ENCODE results near the gene ADAM8.
"Not testable (repeated sequence)": the region's sequence is repeated elsewhere in the genome, so short reads cannot be mapped to it uniquely, and the experiment has no call there.

ADAM8 gene

DNA sequence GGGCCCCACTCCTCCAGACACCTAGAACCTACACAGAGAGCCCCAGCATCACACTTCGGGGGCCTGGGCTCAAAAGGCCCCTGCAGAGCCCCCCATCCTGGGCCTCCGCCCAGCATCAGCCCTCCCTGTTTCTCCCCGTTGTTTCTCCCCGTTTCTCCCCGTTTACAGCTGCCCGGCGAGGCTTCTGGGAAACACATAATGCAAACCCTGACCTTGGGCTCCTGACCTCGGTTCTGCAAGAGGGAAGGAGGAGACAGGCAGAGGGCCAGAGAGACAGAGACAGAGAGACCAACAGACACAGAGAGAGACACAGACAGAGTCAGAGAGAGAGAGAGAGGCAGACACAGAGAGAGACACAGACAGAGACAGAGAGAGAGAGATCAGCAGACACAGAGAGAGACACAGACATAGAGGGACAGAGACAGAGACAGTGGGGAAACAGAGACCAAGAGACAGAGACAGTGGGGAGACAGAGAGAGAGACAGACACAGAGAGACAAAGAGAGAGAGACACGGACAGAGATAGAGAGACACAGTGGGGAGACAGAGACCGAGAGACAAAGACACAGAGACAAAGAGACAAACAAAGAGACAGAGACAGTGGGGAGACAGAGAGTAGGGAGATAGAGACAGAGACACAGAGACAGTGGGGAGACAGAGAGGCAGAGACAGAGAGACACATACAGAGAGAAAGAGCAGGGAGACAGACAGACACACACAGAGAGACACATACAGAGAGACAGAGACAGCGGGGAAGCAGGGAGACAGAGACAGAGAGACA lies 26.5 kb downstream of the ADAM8 start:
- no peak for DNase-seq (ENCODE audit: low read depth)

DNA sequence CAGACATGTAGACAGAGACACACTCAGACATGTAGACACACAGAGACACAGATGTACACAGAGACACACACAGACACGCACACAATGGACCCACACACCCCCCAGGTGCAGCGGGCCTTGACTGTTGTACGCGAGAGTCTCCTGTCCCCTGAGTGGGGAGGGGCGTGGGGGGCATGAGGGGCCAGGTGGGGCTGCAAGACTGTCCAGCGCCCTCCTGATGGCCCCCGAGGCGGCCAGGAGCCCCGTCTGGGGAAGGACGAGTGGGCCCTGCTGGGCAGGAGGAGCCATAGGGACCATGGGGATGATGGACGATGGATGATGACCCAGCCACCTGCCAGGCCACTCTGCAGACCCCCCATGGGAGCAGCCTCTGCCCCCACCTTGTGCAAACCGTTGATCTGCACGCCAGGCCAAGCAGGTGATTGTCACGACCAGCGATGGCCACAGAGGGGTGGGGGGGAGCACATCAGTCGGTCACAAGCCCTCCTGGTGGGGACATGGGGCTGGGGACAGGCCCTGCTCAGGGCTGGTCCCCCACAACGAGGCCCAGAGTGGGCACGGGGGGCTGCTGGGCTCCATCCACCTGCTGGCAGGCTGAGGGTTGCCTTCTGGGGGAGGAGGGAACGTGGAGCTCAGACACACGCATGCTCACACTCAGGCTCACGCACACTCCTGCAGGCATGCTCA lies 27.4 kb downstream of the ADAM8 start:
- no peak for DNase-seq (ENCODE audit: low read depth)

DNA sequence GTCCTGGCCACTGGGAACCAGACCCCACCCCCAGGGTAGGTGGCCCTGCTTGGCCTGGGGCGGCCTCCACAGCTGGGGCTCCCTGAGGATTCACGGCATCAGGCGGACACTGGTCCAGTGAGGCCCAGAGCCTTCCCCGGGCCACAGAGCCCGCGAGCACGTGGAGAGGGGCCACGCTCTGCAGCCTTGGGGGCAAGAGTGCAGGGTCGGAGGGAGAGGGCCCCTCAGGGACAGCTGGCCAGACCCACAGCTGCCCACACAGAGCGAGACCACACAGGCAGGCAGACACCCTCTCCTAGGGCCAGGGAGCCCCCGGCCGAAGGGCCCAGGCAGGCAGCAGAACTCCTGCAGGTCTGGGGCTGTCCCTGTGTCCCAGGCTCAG lies 28.3 kb downstream of the ADAM8 start:
- no peak for DNase-seq (ENCODE audit: low read depth)

DNA sequence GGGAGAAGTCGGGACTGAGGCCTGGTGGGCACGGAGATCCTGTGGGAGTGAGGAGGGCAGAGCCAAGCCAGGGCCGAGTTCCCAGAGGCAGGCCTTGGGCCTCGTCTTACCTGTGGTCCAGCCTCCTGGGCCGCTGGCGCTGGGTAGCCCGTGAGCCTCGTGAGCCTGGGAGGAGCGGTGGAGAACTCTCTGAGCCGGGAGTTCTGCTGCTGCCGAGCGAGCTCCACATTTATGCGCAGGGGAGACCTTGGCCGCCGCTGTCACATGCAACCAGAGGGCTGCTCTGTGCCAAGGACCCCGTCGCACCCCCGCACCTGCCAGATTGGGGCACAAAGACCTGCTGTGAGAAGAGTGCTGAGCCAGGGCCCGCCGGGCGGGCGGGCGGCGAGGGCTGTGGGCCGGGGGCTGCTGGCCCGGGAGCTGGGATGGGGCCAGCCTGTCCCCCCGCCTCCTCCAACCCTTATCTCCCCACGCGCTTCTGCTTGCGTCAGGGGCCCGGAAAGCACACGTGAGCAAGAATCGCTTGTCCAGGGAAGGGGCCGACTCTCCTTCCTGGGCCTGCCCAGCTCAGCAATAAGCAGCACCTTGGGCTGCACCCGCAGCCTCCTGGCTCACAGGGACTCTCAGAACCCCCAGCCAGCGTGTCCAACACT lies 28.9 kb downstream of the ADAM8 start:
- no peak for DNase-seq (ENCODE audit: low read depth)

DNA sequence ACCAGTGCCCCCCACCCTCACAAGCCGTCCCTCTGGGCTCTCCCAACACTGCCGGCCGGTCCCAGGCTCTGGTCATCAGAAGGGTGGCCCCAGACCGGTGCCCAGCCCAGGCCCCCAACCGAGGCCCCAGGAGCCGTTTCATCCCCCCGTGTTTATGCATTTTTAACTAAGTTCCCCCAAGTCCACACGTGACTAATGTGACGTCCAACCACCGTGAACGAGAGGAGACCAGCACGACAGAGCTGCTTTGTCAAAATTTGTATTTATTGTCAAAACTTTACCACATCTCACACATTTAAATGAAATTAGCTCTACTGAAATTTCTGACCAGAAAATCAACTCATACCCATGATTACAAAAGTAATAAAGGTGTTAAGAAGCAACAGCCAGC lies 30.4 kb downstream of the ADAM8 start:
- no peak for DNase-seq (ENCODE audit: low read depth)

DNA sequence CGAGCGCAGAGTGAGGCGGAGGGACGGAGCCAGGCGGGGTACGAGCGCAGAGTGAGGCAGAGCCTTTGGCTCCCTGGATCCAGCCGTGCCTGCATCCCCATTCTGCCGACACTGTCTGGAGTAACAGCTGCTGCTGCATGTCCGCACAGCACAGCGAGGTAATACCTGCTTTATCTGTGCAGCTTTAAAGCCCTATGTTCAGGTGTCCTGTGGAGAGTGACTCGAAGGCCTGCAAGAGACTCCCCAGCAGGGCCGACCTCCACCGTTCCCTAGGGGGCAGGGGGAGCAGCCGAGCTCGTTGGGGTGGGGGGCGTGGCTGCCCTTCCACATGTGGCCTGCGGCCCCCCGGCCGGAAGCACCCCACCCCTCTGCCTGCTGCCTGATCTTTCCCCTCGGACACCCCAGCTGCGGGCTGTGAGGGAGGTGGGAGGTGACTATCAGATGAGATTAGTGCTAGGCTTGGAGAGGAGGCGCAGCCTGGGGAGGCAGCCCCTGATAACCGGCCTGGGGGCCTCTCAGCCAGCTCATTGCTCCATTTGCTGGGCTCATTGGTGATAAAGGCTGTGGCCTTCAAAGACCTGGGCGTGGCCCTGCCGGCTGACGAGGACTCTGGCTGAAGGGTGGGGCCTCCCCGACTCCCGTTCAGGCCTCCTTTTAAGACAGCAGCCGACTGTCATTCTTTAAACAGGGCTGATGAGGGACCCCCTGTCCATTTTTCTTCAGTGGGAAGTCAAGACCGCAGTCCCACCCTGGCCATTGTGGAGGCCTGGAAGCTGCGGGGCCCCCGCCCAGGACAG lies 31.0 kb downstream of the ADAM8 start:
- no peak for DNase-seq (ENCODE audit: low read depth)

DNA sequence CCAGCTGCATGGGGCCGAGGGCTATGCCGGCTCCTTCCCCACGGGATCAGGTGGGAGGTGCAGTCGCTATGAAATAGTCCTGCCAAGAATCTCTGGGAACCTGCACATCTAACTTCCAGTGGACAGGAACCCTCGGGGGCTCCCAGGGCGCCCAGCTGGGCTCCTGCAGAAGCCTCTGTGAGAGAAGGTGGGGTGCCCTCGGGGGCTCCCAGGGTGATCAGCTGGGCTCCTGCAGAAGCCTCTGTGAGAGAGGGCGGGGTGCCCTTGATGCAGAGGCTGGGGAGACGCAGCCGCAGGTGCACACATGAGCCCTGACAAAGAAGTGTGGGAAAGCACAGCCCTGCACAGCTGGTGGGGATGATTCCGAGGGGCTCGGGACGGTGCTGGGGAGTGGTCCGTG lies 33.1 kb downstream of the ADAM8 start:
- DNase-seq (ENCODE audit: low read depth), result no peak

DNA sequence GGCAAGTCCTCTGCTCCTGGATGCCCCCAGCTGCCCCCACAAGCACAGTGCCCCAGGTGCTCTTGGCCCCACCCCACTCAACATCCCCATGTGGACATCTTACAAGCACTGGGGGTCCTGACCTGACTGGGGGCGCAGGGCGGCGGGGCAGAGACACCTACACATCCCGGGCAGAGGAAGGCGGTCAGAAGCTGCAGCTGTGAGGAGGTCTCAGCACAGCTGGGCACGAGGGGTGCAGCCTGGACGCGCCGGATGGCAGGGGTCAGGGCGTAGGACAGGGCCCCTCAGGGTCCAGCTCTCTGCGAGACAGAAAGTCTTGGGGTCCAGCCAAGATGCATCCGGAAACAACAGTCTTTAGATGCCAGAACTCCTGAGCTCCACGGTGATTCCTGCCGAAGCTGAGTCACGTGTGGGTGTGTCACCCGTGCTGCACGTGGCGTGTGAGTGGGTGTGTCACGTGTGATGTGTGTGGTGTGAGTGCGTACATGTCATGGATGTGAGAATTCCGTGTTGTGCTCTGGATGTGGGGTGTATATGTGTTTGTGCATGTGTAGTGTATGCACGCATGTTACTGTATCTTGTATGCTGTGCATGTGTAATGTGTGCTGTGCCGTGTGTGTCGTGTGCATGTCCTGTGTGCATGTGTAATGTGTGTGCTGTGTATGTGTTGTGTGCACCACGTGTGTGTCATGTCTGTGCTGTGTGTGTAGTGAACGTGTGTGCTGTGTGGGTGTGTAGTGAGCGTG lies 33.9 kb downstream of the ADAM8 start:
- DNase-seq (ENCODE audit: low read depth), result peak; percentile 20

DNA sequence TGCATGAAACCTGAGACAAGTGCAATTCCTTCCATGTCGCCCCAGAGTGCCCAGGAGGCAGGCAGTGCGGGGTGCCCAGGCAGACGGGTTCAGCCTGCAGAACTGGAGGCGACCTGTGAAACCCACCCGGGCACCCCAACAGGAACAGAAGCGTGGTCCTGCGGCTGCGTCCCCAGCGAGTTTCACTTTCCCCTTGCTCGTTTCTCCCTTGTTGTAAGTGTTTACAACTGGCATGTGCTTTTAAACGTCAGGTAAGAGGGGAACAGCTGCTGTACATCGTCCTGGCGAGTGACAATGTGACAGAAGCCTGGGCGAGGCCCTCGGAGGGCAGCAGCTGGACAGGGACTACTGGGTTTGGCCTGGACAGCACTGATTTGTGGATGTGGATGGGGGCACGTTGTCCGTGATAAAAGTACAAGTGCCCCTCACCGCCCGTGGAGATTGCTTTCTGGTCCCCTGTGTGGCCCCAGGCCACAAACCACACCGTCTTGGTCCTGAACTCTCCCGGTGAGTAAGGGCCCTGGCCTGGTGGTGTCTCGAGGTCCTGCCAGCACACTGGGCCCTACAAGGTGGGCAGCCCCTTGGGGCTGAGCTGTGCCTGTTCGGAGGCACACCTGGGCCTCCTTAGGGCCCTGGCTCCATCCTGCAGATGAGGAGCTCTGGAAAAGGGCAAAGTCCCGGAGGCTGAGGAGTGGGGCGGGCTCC lies 35.0 kb downstream of the ADAM8 start:
- no peak for DNase-seq (ENCODE audit: low read depth)

DNA sequence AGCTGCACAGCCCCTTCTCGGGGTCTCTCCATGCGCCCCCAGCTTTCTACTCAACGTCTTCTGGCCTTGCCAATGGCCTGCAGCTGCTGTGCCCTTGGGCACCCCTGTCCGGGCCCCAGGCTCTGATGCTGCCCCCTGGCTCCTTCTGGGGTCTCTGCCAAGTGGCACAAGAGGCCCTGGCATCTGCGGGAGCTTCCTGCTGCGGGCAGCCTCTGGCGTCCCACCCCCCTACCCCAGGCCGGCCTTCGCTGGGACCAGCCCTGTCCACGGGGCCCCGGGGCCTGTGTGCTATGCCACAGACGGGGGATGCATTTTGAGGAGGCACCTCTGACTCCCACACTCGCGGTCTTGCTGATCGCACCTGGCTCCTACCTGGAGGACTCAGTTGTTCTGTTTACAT lies 36.7 kb downstream of the ADAM8 start:
- DNase-seq (ENCODE audit: low read depth), result no peak

DNA sequence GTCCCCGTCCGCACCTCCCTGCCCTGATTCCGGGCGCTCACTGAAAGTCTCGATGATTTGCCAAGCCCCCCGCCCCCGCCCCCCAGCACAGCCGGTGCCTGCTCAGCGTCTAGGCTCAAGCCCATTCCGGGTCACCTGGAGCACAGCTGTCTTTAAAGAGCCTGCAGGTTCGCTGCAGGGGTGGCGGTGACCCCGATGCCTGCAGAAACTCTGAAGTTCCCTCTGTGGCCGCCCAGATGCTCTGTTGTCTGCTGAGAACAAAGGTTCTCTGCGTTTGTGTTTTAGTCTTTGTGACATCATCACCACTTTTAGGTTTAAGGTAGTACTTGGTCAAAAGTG lies 38.2 kb downstream of the ADAM8 start:
- no peak for DNase-seq (ENCODE audit: low read depth)

DNA sequence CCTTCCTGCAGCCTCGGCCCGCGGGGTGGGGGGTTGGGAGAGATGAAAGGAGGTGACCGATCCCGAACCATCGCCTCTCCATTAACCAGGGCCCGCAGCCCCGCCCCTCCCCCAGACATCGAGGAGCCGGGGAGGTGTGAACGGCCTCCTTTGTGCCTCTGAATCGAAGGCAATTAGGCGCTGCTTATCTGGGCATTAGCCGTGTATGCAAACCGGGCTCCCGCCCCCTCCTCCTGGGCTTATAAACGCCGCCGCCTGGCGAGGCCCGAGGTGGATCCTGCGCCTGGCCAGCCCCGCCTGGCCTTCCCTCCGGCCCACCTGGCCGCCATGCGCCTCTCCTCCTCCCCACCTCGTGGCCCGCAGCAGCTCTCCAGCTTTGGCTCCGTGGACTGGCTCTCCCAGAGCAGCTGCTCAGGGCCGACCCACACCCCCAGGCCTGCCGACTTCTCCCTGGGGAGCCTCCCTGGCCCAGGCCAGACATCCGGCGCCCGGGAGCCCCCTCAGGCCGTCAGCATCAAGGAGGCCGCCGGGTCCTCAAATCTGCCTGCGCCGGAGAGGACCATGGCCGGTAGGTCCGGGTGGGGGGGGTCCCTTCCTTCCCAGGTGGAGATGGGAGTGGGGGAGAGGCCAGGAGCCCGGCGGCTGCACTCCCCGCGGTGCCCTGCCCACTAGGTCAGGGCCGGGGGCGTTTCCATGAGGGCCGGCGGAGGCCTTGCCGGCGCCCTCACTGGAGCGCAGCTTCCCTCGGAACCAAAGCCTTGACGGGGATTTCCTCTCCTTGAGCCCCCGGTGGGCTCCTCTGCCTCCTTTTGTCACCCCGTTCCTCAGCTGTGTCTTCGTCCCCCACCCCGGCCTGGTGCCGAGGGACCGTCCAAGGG lies 38.8 kb downstream of the ADAM8 start, which contains the start of gene VENTX:
Gene VENTX, plus strand, starts transcription at position 268 of the 878 bp plus-strand sequence. Its CDS starts 60 bp downstream, at position 328.
- DNase-seq (ENCODE audit: low read depth), result no peak

DNA sequence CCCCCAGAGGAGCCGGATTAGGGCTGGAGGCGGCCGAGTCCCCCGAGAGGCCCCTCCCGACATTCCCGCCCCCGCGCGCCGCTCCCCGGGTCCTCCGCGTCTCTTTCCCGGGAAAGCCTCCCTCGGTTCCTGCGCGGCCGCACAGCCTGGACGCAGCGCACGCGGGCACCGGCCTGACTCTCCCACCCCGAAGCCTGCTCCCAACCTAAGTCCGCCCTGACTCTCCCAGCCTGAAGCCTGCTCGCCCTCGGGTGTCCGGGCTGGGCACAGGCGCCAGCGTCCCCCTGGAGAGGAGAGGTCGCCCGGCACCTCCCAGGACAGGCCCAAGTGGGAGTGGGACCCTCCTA lies 39.5 kb downstream of the ADAM8 start:
- no peak for DNase-seq (ENCODE audit: low read depth)

DNA sequence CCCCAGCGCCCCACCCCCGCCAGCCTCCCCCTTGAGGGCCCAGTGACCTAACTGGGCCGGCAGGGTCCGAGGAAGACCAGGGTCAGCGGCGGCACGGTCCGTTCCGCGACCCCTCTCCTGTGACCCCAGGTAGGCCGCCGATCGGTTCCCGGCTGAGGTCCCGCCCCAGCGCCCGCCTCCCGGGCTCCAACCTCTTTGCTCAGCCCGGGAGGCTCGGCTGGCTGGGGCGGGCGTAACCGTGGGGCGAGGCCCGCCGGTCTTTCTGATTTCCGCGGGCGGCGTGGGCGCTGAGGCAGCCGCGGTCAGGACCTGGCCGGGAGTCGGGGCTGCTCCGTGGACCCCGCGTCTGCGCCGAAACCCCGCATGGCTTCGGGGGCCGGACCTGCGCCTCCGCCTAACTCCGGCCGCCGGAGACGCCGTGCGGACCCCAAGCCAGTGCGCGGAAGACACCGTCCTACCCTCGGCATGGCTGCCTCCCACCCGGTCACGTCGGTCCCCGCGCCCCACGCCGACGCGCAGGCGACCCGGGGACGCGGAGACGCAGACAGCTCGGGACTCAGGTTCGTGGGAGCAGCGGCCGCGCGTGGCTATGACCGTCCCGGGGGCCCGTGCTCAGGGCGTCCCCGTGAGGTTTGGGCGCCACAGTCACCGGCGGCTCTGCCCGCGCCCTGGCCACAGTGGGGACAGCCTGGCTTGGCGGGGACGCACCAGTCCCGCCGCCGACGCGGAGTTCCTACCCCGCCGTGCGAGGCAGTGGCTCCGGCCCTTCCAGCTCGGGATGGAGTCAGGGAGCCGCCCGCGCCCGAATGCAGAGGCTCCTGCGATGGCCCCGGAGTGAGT lies 40.0 kb downstream of the ADAM8 start:
- DNase-seq (ENCODE audit: low read depth), result no peak

DNA sequence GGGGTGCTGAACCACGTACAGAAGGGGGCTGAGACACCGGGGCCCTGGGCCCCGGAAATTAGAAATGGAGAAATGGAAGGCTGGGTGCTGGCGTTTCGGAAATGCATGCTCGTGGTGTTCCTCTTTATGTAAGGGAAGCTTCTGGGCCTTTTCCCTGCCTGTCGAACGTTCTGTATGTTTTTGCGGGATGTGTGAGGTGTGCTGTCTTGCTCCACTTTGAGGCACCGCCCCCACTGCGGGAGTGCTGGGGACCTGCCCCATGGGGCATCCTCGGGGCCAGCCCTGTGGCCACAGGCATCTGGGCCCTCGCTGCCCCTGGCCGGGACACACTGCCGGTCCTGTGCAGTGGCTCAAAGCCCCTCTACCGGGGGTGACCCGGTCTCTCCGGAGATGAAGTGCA lies 40.7 kb downstream of the ADAM8 start:
- no peak for DNase-seq (ENCODE audit: low read depth)

DNA sequence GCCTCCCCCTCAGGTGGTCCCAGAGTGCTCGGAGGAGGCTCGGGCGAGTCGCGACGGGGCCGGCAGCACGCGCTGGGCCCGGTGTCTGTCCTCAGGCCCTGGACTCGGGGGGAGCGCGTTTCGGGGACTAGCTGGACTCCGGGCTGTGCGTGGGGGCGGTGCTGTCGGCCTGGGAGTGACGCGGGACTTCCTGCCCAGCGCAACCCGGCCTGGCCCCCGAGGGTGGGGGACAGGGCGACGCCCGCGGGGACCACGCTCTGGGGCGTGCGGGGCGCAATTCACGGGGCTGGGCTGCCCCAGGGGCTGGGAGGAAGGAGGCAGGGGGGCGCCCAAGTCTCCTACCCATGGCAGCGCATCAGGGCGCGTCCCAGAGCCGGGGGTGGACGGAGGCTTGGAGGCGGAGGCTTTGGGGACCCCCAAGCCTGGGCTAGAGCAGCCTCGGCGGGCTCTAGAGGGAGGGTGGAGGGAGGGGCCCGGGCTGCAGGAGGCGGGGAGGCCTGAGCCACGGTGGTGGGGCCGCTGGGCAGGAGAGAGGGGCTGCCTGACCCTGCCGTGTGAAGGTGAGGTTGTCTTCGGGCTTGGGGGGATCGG lies 41.3 kb downstream of the ADAM8 start:
- no peak for DNase-seq (ENCODE audit: low read depth)

DNA sequence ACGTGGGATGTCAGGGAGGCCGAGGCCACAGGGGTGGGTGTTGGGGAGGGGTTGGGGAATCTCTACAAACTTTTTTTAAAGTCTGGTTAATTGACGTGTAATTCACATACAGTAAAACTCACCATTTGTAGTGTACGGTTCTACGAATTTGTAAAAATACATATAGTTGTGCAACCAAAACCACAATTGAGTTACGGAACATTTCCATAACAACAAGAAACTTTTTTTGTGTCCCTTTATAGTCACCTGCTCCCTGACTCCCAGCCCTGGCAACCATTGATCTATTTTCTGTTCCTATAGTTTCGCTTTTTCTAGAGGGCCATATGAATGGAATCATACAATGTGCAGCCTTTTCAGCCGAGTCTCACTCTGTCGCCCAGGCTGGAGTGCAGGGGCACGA lies 41.9 kb downstream of the ADAM8 start:
- not testable (repeated sequence) for DNase-seq (ENCODE audit: low read depth)

DNA sequence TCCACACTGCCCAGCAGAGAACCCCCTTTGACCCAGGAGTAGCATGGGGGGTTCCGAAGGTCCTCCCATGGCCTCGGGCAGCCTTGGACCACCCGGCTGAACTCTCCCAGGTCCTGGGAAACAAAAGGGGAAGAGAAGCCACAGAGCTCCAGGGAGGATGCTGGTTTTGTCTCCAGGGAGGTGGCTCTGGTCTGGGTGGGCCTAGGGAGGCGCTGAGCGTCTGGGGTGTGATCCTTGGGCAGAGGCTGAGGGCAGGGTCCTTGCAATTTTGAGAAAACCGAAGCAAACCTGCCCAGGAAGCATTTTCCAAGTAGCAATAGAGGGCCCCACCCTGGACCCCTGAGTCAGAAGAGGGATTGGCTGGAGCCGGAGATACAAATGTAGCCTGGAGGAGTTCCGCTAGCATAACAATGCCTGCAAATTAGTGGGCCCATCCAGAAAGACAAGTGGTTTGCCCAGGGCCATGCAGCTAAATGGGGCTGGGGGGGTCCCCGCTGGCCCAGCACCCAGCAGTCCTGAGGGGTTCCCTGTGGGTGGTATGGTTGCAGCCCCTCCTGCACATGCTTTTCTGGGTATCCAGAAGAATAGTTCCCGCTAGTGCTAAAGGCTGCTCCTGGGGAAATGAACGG lies 44.6 kb downstream of the ADAM8 start:
- DNase-seq (ENCODE audit: low read depth), result no peak

Measured in iris pigment epithelial cell (primary cell).